HG03558 (cell line): ENCODE measurements around the gene ARL16.
A peak's percentile ranks its signal among the peaks of the same experiment; 100 is the strongest.

Source experiments
- ATAC-seq: cut with Tn5 transposase; IDR thresholded peaks from one replicate; pipeline ENCODE4 v1.9.1; 2021; ENCODE audit warnings: moderate number of reproducible peaks; ENCODE audit not compliant: unreplicated experiment; ENCODE audit errors: extremely low read depth

ARL16 gene

GRCh38 chr17:81713004-81713555 lies 29.5 kb upstream of the ARL16 start:
- ATAC-seq, result no peak

- ATAC-seq, result no peak
Observed at GRCh38 chr17:81712468-81713003, 28.9 kb upstream of the ARL16 start.

GRCh38 chr17:81711814-81712467 lies 28.3 kb upstream of the ARL16 start, which contains the start of gene SLC25A10:
Gene SLC25A10, plus strand, starts transcription at chr17:81712284. Its CDS starts 143 bp downstream, at chr17:81712427.
- ATAC-seq, result no peak

- no peak for ATAC-seq
Observed at GRCh38 chr17:81710514-81711308, 27.1 kb upstream of the ARL16 start.

- ATAC-seq, result no peak
Observed at GRCh38 chr17:81708739-81709185, 25.2 kb upstream of the ARL16 start.

- ATAC-seq, result no peak
Observed at GRCh38 chr17:81707725-81708646, 24.4 kb upstream of the ARL16 start.

- ATAC-seq, result no peak
Observed at GRCh38 chr17:81706757-81707624, 23.4 kb upstream of the ARL16 start.

- ATAC-seq, result no peak
Observed at GRCh38 chr17:81706232-81706611, 22.6 kb upstream of the ARL16 start.

- no peak for ATAC-seq
Observed at GRCh38 chr17:81705518-81706231, 22.1 kb upstream of the ARL16 start.

GRCh38 chr17:81703747-81704654 lies 20.4 kb upstream of the ARL16 start:
- no peak for ATAC-seq

- peak; percentile 42 for ATAC-seq
Observed at GRCh38 chr17:81702934-81703746, 19.5 kb upstream of the ARL16 start, which contains the start of gene MRPL12. Gene MRPL12, plus strand, starts transcription at chr17:81703367. Its CDS starts 135 bp downstream, at chr17:81703502.

GRCh38 chr17:81701288-81702071 lies 17.9 kb upstream of the ARL16 start:
- no peak for ATAC-seq

GRCh38 chr17:81700353-81701287 lies 17.0 kb upstream of the ARL16 start:
- ATAC-seq, result no peak

- ATAC-seq, result no peak
Observed at GRCh38 chr17:81697261-81698044, 13.9 kb upstream of the ARL16 start.
